Natural killer cell treated with Interleukin-12 subunit alpha and Interleukin-12 subunit beta and Interleukin-15 and Interleukin-18, amount 100 ng/mL, for 72 hours (primary cell): ENCODE data around the gene METTL6. TPM values are rescaled to one million over a fixed set of nuclear protein-coding genes. Genes with fewer than 3 reads are reported as not detected.
"Not testable (repeated sequence)": the region's sequence is repeated elsewhere in the genome, so short reads cannot be mapped to it uniquely, and the experiment has no call there.

ENCODE experiments used
- ATAC-seq, 2 donors: fragments of 150-1000 bp; cut with Tn5 transposase in 1 of 2; sonication (Bioruptor Pico), chemical (Tn5 transposase) in 1 of 2; 2 replicates each; pipeline ENCODE4 v1.10.0; 2021
- DNase-seq: peaks from one replicate; pipeline ENCODE4 v3.0.0; 2022; ENCODE audit warnings: low spot score
- H3K27ac Mint-ChIP-seq, 2 donors: 1 replicate in 1 of 2; 2 replicates in 1 of 2; pipeline ENCODE4 v1.8.0; 2022; ENCODE audit warnings: mixed read lengths in 2 of 2, mild to moderate bottlenecking in 1 of 2, moderate library complexity in 1 of 2
- H3K27me3 Mint-ChIP-seq, 2 donors: 1 replicate in 1 of 2; 2 replicates in 1 of 2; pipeline ENCODE4 v1.8.0; 2022; ENCODE audit warnings: mixed read lengths in 2 of 2
- H3K36me3 Mint-ChIP-seq: one replicate; pipeline ENCODE4 v1.8.0; 2022; ENCODE audit warnings: mixed read lengths
- H3K4me1 Mint-ChIP-seq, 2 donors: 1 replicate in 1 of 2; 2 replicates in 1 of 2; pipeline ENCODE4 v1.8.0; 2022; ENCODE audit warnings: low read depth in 2 of 2, mixed read lengths in 2 of 2, mild to moderate bottlenecking in 1 of 2
- H3K4me3 Mint-ChIP-seq: one replicate; pipeline ENCODE4 v1.8.0; 2022; ENCODE audit warnings: mixed read lengths
- H3K9me3 Mint-ChIP-seq: 2 replicates; pipeline ENCODE4 v1.8.0; 2022; ENCODE audit warnings: mixed read lengths
- total RNA-seq, 2 donors: library from RNA; stranded (reverse); gene quantifications; one replicate each; pipeline ENCODE4 v1.2.3, GENCODE V29; 2022

Gene METTL6
- total RNA-seq, 2 donors from 2014 or later: 17.6 to 22.8 TPM

- H3K27me3 Mint-ChIP-seq: no peaks in the 10 kb centered on the region
- peak overlapping the region; percentile 51 to 84 for H3K27ac Mint-ChIP-seq
- ATAC-seq: peak; percentile 53 to 63
- H3K36me3 Mint-ChIP-seq: peaks cover 50% of the 10 kb centered on the region
- peak overlapping the region; percentile 37 for H3K4me3 Mint-ChIP-seq
- peaks cover 46% of the 10 kb centered on the region in 2 donors for H3K4me1 Mint-ChIP-seq
- DNase-seq: no peak
- H3K9me3 Mint-ChIP-seq: no peaks in the 10 kb centered on the region
Observed at GRCh38 chr3:15439476-15439875, 12.1 kb upstream of the METTL6 start.

GRCh38 chr3:15438983-15439382, 11.6 kb upstream of the METTL6 start:
- Mint-ChIP-seq H3K36me3 (peaks cover 47% of the 10 kb centered on the region), H3K4me3 (peak overlapping the region; percentile 37), H3K27me3 (no peaks in the 10 kb centered on the region), H3K9me3 (no peaks in the 10 kb centered on the region), H3K4me1 (peaks cover 46% of the 10 kb centered on the region in 2 donors), H3K27ac (peak overlapping the region; percentile 51 to 84)
- DNase-seq: no peak
- ATAC-seq: no peak

GRCh38 chr3:15436246-15436645, 8.9 kb upstream of the METTL6 start:
- Mint-ChIP-seq H3K27me3 (no peaks in the 10 kb centered on the region), H3K9me3 (no peaks in the 10 kb centered on the region), H3K27ac (peak overlapping the region in 1 of 2 donors; percentile 38), H3K4me1 (peaks cover 41 to 44% of the 10 kb centered on the region in 2 donors), H3K36me3 (peaks cover 40% of the 10 kb centered on the region), H3K4me3 (no peak overlapping the region)
- ATAC-seq: no peak
- DNase-seq: no peak

GRCh38 chr3:15434756-15435155, 7.4 kb upstream of the METTL6 start:
- Mint-ChIP-seq H3K27ac (no peak overlapping the region), H3K9me3 (no peaks in the 10 kb centered on the region), H3K4me1 (peaks cover 30 to 36% of the 10 kb centered on the region in 2 donors), H3K27me3 (no peaks in the 10 kb centered on the region), H3K4me3 (no peak overlapping the region), H3K36me3 (peaks cover 38% of the 10 kb centered on the region)
- DNase-seq: no peak
- no peak for ATAC-seq

GRCh38 chr3:15433531-15433930, 6.2 kb upstream of the METTL6 start:
- H3K4me1 Mint-ChIP-seq: peaks cover 25 to 32% of the 10 kb centered on the region in 2 donors
- H3K4me3 Mint-ChIP-seq: no peak overlapping the region

GRCh38 chr3:15431256-15431837, 4.0 kb upstream of the METTL6 start:
- no peaks in the 10 kb centered on the region for H3K9me3 Mint-ChIP-seq
- peaks cover 41 to 42% of the 10 kb centered on the region in 2 donors for H3K4me1 Mint-ChIP-seq
- ATAC-seq (no peak), DNase-seq (no peak)
- H3K27ac Mint-ChIP-seq: peak overlapping the region in 1 of 2 donors; percentile 22
- H3K27me3 Mint-ChIP-seq: no peaks in the 10 kb centered on the region
- peaks cover 39% of the 10 kb centered on the region for H3K36me3 Mint-ChIP-seq
- H3K4me3 Mint-ChIP-seq: peak overlapping the region; percentile 3

More at GRCh38 chr3:15433531-15433930, 6.2 kb upstream of the METTL6 start:
- Mint-ChIP-seq H3K36me3 (peaks cover 31% of the 10 kb centered on the region), H3K27ac (no peak overlapping the region), H3K9me3 (no peaks in the 10 kb centered on the region), H3K27me3 (no peaks in the 10 kb centered on the region)
- DNase-seq: no peak
- ATAC-seq: no peak

GRCh38 chr3:15430624-15431023, 3.3 kb upstream of the METTL6 start:
- DNase-seq (no peak), ATAC-seq (no peak)
- no peak overlapping the region for H3K4me3 Mint-ChIP-seq
- peaks cover 40% of the 10 kb centered on the region for H3K36me3 Mint-ChIP-seq
- H3K9me3 Mint-ChIP-seq: no peaks in the 10 kb centered on the region
- H3K27me3 Mint-ChIP-seq: no peaks in the 10 kb centered on the region
- H3K4me1 Mint-ChIP-seq: peaks cover 45% of the 10 kb centered on the region in 2 donors
- H3K27ac Mint-ChIP-seq: peak overlapping the region; percentile 22 to 99

- no peaks in the 10 kb centered on the region for H3K27me3 Mint-ChIP-seq
- peaks cover 46% of the 10 kb centered on the region for H3K36me3 Mint-ChIP-seq
- H3K4me1 Mint-ChIP-seq: peaks cover 48 to 52% of the 10 kb centered on the region in 2 donors
- DNase-seq (no peak), ATAC-seq (no peak)
- no peaks in the 10 kb centered on the region for H3K9me3 Mint-ChIP-seq
- peak overlapping the region; percentile 98 to 99 for H3K27ac Mint-ChIP-seq
- H3K4me3 Mint-ChIP-seq: peak overlapping the region; percentile 93
Observed at GRCh38 chr3:15429080-15429479, 1.7 kb upstream of the METTL6 start.

- DNase-seq (no peak), ATAC-seq (peak; percentile 65 to 66)
- Mint-ChIP-seq H3K4me1 (peaks cover 45 to 52% of the 10 kb centered on the region in 2 donors), H3K9me3 (no peaks in the 10 kb centered on the region), H3K27me3 (no peaks in the 10 kb centered on the region), H3K36me3 (peaks cover 42% of the 10 kb centered on the region), H3K27ac (peak overlapping the region; percentile 98 to 99), H3K4me3 (peak overlapping the region; percentile 93)
Observed at GRCh38 chr3:15428539-15428938, 1.2 kb upstream of the METTL6 start.

GRCh38 chr3:15427981-15428380, 637 bp upstream of the METTL6 start:
- DNase-seq: no peak
- H3K9me3 Mint-ChIP-seq: no peaks in the 10 kb centered on the region
- peaks cover 37% of the 10 kb centered on the region for H3K36me3 Mint-ChIP-seq
- H3K27ac Mint-ChIP-seq: peak overlapping the region; percentile 98 to 99
- peaks cover 42 to 52% of the 10 kb centered on the region in 2 donors for H3K4me1 Mint-ChIP-seq
- H3K27me3 Mint-ChIP-seq: no peaks in the 10 kb centered on the region
- ATAC-seq: no peak
- peak overlapping the region; percentile 93 for H3K4me3 Mint-ChIP-seq

GRCh38 chr3:15426579-15427118, 695 bp downstream of the METTL6 start:
- peaks cover 39 to 46% of the 10 kb centered on the region in 2 donors for H3K4me1 Mint-ChIP-seq
- no peaks in the 10 kb centered on the region for H3K9me3 Mint-ChIP-seq
- DNase-seq (no peak), ATAC-seq (no peak)
- peak overlapping the region; percentile 98 to 99 for H3K27ac Mint-ChIP-seq
- no peaks in the 10 kb centered on the region for H3K27me3 Mint-ChIP-seq
- peak overlapping the region; percentile 93 for H3K4me3 Mint-ChIP-seq
- H3K36me3 Mint-ChIP-seq: peaks cover 37% of the 10 kb centered on the region

- Mint-ChIP-seq H3K27ac (peak overlapping the region in 1 of 2 donors; percentile 23), H3K4me1 (peaks cover 10 to 13% of the 10 kb centered on the region in 2 donors), H3K27me3 (no peaks in the 10 kb centered on the region), H3K9me3 (no peaks in the 10 kb centered on the region), H3K36me3 (peaks cover 17% of the 10 kb centered on the region), H3K4me3 (no peak overlapping the region)
- ATAC-seq (no peak), DNase-seq (no peak)
Observed at GRCh38 chr3:15420871-15421270, 6.5 kb downstream of the METTL6 start.

GRCh38 chr3:15410966-15411365, 16.4 kb downstream of the METTL6 start:
- not testable (repeated sequence) for H3K4me1 Mint-ChIP-seq, H3K27me3 Mint-ChIP-seq, DNase-seq, ATAC-seq, H3K4me3 Mint-ChIP-seq, H3K9me3 Mint-ChIP-seq, H3K27ac Mint-ChIP-seq
- H3K36me3 Mint-ChIP-seq: peaks cover 19% of the 10 kb centered on the region

- DNase-seq (no peak), ATAC-seq (no peak)
- H3K4me1 Mint-ChIP-seq: peaks cover 0 to 8% of the 10 kb centered on the region in 2 donors
- H3K9me3 Mint-ChIP-seq: no peaks in the 10 kb centered on the region
- no peaks in the 10 kb centered on the region for H3K27me3 Mint-ChIP-seq
- peak overlapping the region in 1 of 2 donors; percentile 48 for H3K27ac Mint-ChIP-seq
- H3K36me3 Mint-ChIP-seq: peaks cover 8% of the 10 kb centered on the region
- no peak overlapping the region for H3K4me3 Mint-ChIP-seq
Observed at GRCh38 chr3:15409774-15410173, 17.6 kb downstream of the METTL6 start.
